Measurements from ENCODE around the gene PRPF6. TPM values are rescaled to one million over a fixed set of nuclear protein-coding genes. Genes with fewer than 3 reads are reported as not detected.

The PRPF6 gene
- total RNA-seq, 4 donors from 2014 or later, result 44.3 to 80.3 (median 57.2) TPM

GRCh38 chr20:64067733-64068307 lies 86.9 kb downstream of the PRPF6 start:
- no peak for TF ChIP-seq CTCF (IDR thresholded peaks at IDR 0.05; ENCODE audit: low read depth)

- no peak for TF ChIP-seq CTCF (IDR thresholded peaks at IDR 0.05; ENCODE audit: low read depth)
These were observed 87.7 kb downstream of the PRPF6 start for GRCh38 chr20:64068386-64069208.

- no peak for TF ChIP-seq CTCF (IDR thresholded peaks at IDR 0.05; ENCODE audit: low read depth)
These were observed 88.3 kb downstream of the PRPF6 start for GRCh38 chr20:64069209-64069613.

GRCh38 chr20:64069614-64070243 lies 88.8 kb downstream of the PRPF6 start:
- TF ChIP-seq CTCF (IDR thresholded peaks at IDR 0.05; ENCODE audit: low read depth), result no peak

GRCh38 chr20:64070244-64070993 lies 89.5 kb downstream of the PRPF6 start:
- no peak for TF ChIP-seq CTCF (IDR thresholded peaks at IDR 0.05; ENCODE audit: low read depth)

- TF ChIP-seq CTCF (IDR thresholded peaks at IDR 0.05; ENCODE audit: low read depth), result no peak
These were observed 90.7 kb downstream of the PRPF6 start for GRCh38 chr20:64071341-64072332.
